ENCODE measurements around the gene IRX4.

Gene IRX4

GRCh38 chr5:1857256-1857600, 25.5 kb downstream of the IRX4 start:
- DNase-seq (ENCODE audit: low read depth) = no peak
- no peak overlapping the region for H3K4me3 ChIP-seq (ENCODE audit: low read depth, low read length)
- no peak for TF ChIP-seq CTCF (IDR thresholded peaks at IDR 0.05; ENCODE audit: low read depth, low read length, missing control alignments)

DNA sequence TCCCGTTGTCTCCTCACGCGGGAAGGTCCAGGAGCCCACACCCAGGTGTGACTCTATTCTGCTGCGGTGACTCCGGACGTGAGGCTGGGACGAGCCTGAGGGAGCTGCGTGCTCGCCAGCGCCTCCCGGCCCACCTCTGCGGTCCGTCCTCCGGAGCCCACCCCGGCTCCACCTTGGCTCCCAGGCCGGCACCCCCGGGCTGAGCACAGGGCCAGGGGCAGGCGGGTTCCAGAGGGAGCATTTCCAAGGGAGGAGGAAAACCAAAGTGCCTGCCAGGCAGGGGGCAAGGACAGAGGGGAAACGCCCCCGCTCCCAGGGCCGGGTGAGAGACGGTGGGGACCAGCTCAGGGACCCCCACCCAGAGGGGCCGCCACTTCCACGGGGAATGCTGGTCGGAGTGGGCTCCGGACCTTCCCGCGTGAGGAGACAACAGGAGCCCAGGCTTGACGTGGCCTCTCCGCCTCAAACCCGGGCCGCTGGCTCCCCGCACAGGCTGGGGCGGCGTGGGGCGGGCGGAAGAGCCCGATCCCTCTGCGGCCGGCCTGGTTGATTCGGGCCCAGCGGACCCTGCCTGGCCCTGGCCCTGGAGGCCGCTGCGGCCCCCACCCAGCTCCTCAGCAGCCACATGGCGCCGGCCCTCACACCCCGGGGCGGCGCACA, 26.0 kb downstream of the IRX4 start:
- TF ChIP-seq CTCF (IDR thresholded peaks at IDR 0.05; ENCODE audit: low read depth, low read length, missing control alignments) = no peak
- no peak overlapping the region for H3K4me3 ChIP-seq (ENCODE audit: low read depth, low read length)
- DNase-seq (ENCODE audit: low read depth) = no peak

DNA sequence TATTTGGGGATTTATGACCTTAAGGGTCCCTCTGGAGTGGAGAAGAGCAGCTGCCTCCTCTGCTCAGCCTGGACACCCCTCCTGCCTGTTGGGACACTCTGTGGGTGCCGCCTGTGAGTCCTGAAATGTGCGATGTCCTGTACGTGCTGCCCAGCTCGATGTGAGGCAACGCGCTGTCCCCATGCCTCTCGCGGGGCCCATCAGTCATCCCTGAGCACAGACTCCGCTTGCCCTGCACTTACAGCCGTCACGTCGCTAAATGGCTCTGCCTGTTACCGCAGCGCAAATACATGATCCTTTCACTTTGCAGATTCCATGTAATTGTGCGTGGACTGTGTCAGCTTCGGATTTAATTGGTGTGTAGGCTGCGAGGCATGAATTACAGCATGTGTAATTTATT, 27.1 kb downstream of the IRX4 start:
- TF ChIP-seq CTCF (IDR thresholded peaks at IDR 0.05; ENCODE audit: low read depth, low read length, missing control alignments) = no peak
- no peak overlapping the region for H3K4me3 ChIP-seq (ENCODE audit: low read depth, low read length)
- DNase-seq (ENCODE audit: low read depth) = no peak

GRCh38 chr5:1855075-1855474, 27.6 kb downstream of the IRX4 start:
- no peak for TF ChIP-seq CTCF (IDR thresholded peaks at IDR 0.05; ENCODE audit: low read depth, low read length, missing control alignments)
- DNase-seq (ENCODE audit: low read depth) = no peak
- no peak overlapping the region for H3K4me3 ChIP-seq (ENCODE audit: low read depth, low read length)

GRCh38 chr5:1853531-1853930, 29.2 kb downstream of the IRX4 start:
- TF ChIP-seq CTCF (IDR thresholded peaks at IDR 0.05; ENCODE audit: low read depth, low read length, missing control alignments) = no peak
- no peak overlapping the region for H3K4me3 ChIP-seq (ENCODE audit: low read depth, low read length)
- no peak for DNase-seq (ENCODE audit: low read depth)

- no peak for TF ChIP-seq CTCF (IDR thresholded peaks at IDR 0.05; ENCODE audit: low read depth, low read length, missing control alignments)
- H3K4me3 ChIP-seq (ENCODE audit: low read depth, low read length) = no peak overlapping the region
- DNase-seq (ENCODE audit: low read depth) = no peak
Measured at GRCh38 chr5:1852324-1852947, 30.3 kb downstream of the IRX4 start.

Data from GM12864 (cell line).